ENCODE results near the gene STX19.

DNA sequence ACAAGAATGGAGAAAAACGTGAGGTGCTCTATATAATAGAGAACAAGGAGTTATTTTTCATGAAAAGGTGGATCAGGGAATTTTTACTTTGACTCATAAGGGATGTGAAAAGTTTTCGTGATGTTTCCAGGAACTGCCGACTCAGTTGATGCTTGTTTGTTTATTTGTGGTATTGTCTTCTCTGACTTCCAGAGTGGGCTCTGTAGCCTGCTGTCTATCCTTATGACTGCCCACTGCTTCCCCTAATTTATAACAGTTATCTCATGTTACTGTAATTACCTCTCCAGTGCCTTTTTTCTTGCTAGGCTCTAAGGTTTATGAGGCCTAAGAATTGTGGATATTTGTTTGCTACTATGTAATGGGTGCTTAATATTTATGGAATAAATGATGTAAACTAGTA lies 36.2 kb downstream of the STX19 start:
- TF ChIP-seq, protein P1, sequence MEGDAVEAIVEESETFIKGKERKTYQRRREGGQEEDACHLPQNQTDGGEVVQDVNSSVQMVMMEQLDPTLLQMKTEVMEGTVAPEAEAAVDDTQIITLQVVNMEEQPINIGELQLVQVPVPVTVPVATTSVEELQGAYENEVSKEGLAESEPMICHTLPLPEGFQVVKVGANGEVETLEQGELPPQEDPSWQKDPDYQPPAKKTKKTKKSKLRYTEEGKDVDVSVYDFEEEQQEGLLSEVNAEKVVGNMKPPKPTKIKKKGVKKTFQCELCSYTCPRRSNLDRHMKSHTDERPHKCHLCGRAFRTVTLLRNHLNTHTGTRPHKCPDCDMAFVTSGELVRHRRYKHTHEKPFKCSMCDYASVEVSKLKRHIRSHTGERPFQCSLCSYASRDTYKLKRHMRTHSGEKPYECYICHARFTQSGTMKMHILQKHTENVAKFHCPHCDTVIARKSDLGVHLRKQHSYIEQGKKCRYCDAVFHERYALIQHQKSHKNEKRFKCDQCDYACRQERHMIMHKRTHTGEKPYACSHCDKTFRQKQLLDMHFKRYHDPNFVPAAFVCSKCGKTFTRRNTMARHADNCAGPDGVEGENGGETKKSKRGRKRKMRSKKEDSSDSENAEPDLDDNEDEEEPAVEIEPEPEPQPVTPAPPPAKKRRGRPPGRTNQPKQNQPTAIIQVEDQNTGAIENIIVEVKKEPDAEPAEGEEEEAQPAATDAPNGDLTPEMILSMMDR (conservative IDR thresholded peaks at IDR 0.05; ENCODE audit: low read depth, low read length), result no peak
- TF ChIP-seq EZH2phosphoT487 (IDR thresholded peaks at IDR 0.05; ENCODE audit: borderline replicate concordance, low read length), result no peak
